Measurements from ENCODE around the gene PPP1R26.

DNA sequence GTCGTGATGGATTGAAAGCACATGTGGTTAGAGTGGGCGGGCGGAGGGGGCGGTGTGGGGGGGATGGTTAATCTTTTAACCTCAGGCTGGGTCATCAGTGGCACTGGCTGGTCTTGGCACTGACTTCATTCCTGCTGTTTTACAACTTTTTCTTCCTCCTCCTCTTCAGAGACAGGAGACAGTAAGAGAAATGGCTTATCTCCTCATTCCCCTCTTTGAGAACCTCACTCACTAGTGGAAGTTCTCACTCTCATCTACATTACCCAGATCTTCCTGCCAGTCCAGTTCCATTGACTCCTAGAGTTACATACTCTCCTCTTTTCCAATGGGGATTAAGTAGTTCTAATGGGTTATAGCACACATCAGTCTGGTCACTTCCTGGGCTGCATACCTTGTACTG is 42.3 kb upstream of the PPP1R26 start:
- TF ChIP-seq FOXA1 (IDR thresholded peaks at IDR 0.05; ENCODE audit: borderline replicate concordance) (no peak), ATF1 (CRISPR knock-in tag; IDR thresholded peaks at IDR 0.05) (no peak), ATF1 (tag; IDR thresholded peaks at IDR 0.05) (no peak), FOS (IDR thresholded peaks at IDR 0.05; ENCODE audit: extremely low read depth, insufficient read length) (no peak), NFIC (IDR thresholded peaks at IDR 0.05) (no peak), JUNB (CRISPR knock-in tag; conservative IDR thresholded peaks at IDR 0.05) (no peak), IRF2 (CRISPR knock-in tag; IDR thresholded peaks at IDR 0.05) (no peak), ZBTB8A (IDR thresholded peaks at IDR 0.05; ENCODE audit: partially characterized antibody) (no peak), SIN3A (IDR thresholded peaks at IDR 0.05; ENCODE audit: borderline replicate concordance in 2 of 2, control insufficient read depth in 1 of 2, low read depth in 2 of 2, low read length in 2 of 2) (no peak), NR3C1 (CRISPR knock-in tag; IDR thresholded peaks at IDR 0.05) (no peak)
- TF ChIP-seq, protein P1, sequence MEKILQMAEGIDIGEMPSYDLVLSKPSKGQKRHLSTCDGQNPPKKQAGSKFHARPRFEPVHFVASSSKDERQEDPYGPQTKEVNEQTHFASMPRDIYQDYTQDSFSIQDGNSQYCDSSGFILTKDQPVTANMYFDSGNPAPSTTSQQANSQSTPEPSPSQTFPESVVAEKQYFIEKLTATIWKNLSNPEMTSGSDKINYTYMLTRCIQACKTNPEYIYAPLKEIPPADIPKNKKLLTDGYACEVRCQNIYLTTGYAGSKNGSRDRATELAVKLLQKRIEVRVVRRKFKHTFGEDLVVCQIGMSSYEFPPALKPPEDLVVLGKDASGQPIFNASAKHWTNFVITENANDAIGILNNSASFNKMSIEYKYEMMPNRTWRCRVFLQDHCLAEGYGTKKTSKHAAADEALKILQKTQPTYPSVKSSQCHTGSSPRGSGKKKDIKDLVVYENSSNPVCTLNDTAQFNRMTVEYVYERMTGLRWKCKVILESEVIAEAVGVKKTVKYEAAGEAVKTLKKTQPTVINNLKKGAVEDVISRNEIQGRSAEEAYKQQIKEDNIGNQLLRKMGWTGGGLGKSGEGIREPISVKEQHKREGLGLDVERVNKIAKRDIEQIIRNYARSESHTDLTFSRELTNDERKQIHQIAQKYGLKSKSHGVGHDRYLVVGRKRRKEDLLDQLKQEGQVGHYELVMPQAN (IDR thresholded peaks at IDR 0.05; ENCODE audit: borderline replicate concordance), result no peak

Data from K562 (cell line).